Measurements from ENCODE around the gene HPS4. TPM values are rescaled to one million over a fixed set of nuclear protein-coding genes. Genes with fewer than 3 reads are reported as not detected.

Gene HPS4
- total and polyA plus RNA-seq, 10 of the 15 experiments (the other 5 are each of a cell fraction or from before 2014, with no cell fraction given) = 11.7 to 36.7 (median 30.8) TPM

DNA sequence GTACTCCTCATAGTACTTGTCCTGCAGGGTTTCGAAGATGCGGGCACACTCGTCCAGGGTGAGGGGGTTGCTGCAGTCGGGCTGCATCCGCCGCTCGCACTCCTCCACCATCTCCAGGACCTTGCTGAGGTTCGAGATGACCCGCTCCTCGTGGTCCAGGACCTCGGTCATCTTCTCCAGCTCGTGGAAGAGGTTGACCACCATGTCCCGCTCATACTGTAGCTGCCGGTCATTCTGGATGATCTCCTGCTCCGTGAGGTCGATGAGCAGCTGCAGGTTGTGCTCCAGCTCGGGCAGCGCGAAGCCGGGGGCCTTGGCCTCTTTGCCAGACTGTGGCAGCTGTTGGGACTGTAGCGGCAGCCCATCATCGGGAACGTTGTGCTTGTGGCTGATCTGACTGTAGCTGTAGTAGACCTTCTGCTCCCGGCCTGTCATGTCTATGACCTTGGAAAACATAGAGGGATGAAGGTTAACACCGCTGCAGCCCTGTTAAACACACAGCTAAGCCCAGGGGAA lies 15.7 kb upstream of the HPS4 start:
- ChIA-PET RAD21 (ENCODE audit: unreplicated experiment) (no interaction called here), SMC1A (ENCODE audit: uncharacterized antibody, unreplicated experiment) (interaction anchor here (1.1 kb wide), 1 partner anchor 34 kb away, joined by 3 read pairs; no protein-coding TSS in a partner anchor), POLR2A (interaction anchor here (0.6 kb wide), 1 partner anchor 130 kb away, joined by 3 read pairs; no protein-coding TSS in a partner anchor), CTCF (interaction anchor here (0.6 to 1.6 kb wide), 3 partner anchors 13 to 164 kb away, joined by 3 to 4 read pairs (median 3); partner anchors contain the start of genes HPS4, SRRD and TFIP11)
- Histone ChIP-seq H3K27me3 (replicated peaks in 1 of 2; ENCODE audit: control insufficient read depth in 2 of 2, insufficient read depth in 2 of 2, low read length in 1 of 2) (no peaks in the 10 kb centered on the region), H3K4me3 (no peak overlapping the region), H3K79me2 (ENCODE audit: control insufficient read depth, insufficient read depth, low read length) (no peaks in the 10 kb centered on the region), H3K27ac (ENCODE audit: control insufficient read depth, insufficient read depth) (no peak overlapping the region), H3K4me2 (ENCODE audit: control insufficient read depth, insufficient read depth) (no peak overlapping the region), H2AFZ (ENCODE audit: control insufficient read depth, low read depth, low read length) (no peak overlapping the region), H3K4me1 (ENCODE audit: control insufficient read depth, insufficient read depth, low read length) (peaks cover 6% of the 10 kb centered on the region), H3K36me3 (ENCODE audit: control insufficient read depth in 2 of 2, insufficient read depth in 2 of 2, low read length in 1 of 2) (peaks cover 32 to 46% of the 10 kb centered on the region in 2 experiments), H3K9me3 (replicated peaks; ENCODE audit: control insufficient read depth, insufficient read depth, low read length) (no peaks in the 10 kb centered on the region), H4K20me1 (ENCODE audit: control insufficient read depth, insufficient read depth) (no peaks in the 10 kb centered on the region), H3K9ac (ENCODE audit: control insufficient read depth, insufficient read depth, low read length) (no peak overlapping the region)
- ATAC-seq = no peak
- FAIRE-seq = no peak
- TF ChIP-seq NR2F1 (conservative IDR thresholded peaks at IDR 0.05) (no peak), KAT2A (conservative IDR thresholded peaks at IDR 0.05; ENCODE audit: control insufficient read depth, low read depth, low read length) (no peak), ESRRA (IDR thresholded peaks at IDR 0.05; ENCODE audit: low read length) (no peak), RCOR1 (conservative IDR thresholded peaks at IDR 0.05; ENCODE audit: low read depth, low read length) (no peak), RFX5 (IDR thresholded peaks at IDR 0.05; ENCODE audit: low read depth, low read length) (no peak), POLR2A (IDR thresholded peaks at IDR 0.05; ENCODE audit: low read depth, low read length) (0 out of 2 replicates have a peak, but pooled peaks have one; percentile 46), JUNB (IDR thresholded peaks at IDR 0.05) (no peak), HDGF (IDR thresholded peaks at IDR 0.05) (no peak)
- 93% methylated on average over 25 of the region's 25 CpGs for WGBS (ENCODE audit: insufficient coverage, insufficient replicate concordance, low lambda C conversion rate, missing lambda C conversion rate)
- no peak for DNase-seq (ENCODE audit: low read depth, low spot score)
- BruUV-seq (replicated peaks) = no TSS peak
- intact Hi-C loops (cut with micrococcal nuclease; ENCODE audit: unreplicated experiment) (no loop called here), in situ Hi-C loops (cut with MboI) (no loop called here)

DNA sequence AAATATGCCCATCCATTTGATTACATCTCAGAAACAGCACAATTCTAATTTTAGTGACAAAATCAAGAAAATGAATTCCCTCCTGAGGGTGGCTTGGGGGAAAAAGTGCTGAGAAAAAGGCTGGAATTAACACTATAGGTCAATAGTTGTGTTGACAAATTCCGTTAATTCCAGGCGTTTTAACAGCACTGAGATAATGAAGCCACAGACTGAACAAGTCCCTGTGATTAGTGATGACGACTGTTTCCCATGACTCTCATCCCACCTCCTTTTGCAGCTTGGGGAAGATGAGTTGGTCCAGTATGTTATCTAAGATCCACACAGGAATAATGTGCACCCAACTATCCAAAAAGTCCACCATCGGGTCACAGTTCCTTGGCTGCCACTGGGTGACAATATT lies 12.9 kb upstream of the HPS4 start:
- no peak overlapping the region for H2AFZ ChIP-seq (ENCODE audit: control insufficient read depth, low read depth, low read length)
- intact Hi-C loops (cut with micrococcal nuclease; ENCODE audit: unreplicated experiment) (no loop called here), in situ Hi-C loops (cut with MboI) (no loop called here)
- no peaks in the 10 kb centered on the region for H3K79me2 ChIP-seq (ENCODE audit: control insufficient read depth, insufficient read depth, low read length)
- H3K27ac ChIP-seq (ENCODE audit: control insufficient read depth, insufficient read depth) = no peak overlapping the region
- ChIA-PET RAD21 (ENCODE audit: unreplicated experiment) (no interaction called here), SMC1A (ENCODE audit: uncharacterized antibody, unreplicated experiment) (no interaction called here), POLR2A (interaction anchor here (0.6 kb wide), 1 partner anchor 53 kb away, joined by 3 read pairs; no protein-coding TSS in a partner anchor), CTCF (interaction anchor here (1.6 kb wide), 1 partner anchor 10 kb away, joined by 5 read pairs; no protein-coding TSS in a partner anchor)
- no peaks in the 10 kb centered on the region for H3K4me1 ChIP-seq (ENCODE audit: control insufficient read depth, insufficient read depth, low read length)
- ATAC-seq (no peak), DNase-seq (ENCODE audit: low read depth, low spot score) (no peak), FAIRE-seq (no peak)
- no peaks in the 10 kb centered on the region for H3K9me3 ChIP-seq (replicated peaks; ENCODE audit: control insufficient read depth, insufficient read depth, low read length)
- H3K36me3 ChIP-seq (ENCODE audit: control insufficient read depth in 2 of 2, insufficient read depth in 2 of 2, low read length in 1 of 2) = peaks cover 38 to 53% of the 10 kb centered on the region in 2 experiments
- 90% methylated on average over 4 of the region's 4 CpGs for WGBS (ENCODE audit: insufficient coverage, insufficient replicate concordance, low lambda C conversion rate, missing lambda C conversion rate)
- H3K4me2 ChIP-seq (ENCODE audit: control insufficient read depth, insufficient read depth) = no peak overlapping the region
- BruUV-seq (replicated peaks) = no TSS peak
- H3K27me3 ChIP-seq (replicated peaks in 1 of 2; ENCODE audit: control insufficient read depth in 2 of 2, insufficient read depth in 2 of 2, low read length in 1 of 2) = no peaks in the 10 kb centered on the region
- no peaks in the 10 kb centered on the region for H4K20me1 ChIP-seq (ENCODE audit: control insufficient read depth, insufficient read depth)
- H3K9ac ChIP-seq (ENCODE audit: control insufficient read depth, insufficient read depth, low read length) = no peak overlapping the region
- H3K4me3 ChIP-seq = no peak overlapping the region
- TF ChIP-seq, protein P1, sequence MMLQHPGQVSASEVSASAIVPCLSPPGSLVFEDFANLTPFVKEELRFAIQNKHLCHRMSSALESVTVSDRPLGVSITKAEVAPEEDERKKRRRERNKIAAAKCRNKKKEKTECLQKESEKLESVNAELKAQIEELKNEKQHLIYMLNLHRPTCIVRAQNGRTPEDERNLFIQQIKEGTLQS (IDR thresholded peaks at IDR 0.05; ENCODE audit: borderline replicate concordance, extremely low read depth, low read depth, low read length) = no peak
- TF ChIP-seq, protein P2, sequence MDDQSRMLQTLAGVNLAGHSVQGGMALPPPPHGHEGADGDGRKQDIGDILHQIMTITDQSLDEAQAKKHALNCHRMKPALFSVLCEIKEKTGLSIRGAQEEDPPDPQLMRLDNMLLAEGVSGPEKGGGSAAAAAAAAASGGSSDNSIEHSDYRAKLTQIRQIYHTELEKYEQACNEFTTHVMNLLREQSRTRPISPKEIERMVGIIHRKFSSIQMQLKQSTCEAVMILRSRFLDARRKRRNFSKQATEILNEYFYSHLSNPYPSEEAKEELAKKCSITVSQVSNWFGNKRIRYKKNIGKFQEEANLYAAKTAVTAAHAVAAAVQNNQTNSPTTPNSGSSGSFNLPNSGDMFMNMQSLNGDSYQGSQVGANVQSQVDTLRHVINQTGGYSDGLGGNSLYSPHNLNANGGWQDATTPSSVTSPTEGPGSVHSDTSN (IDR thresholded peaks at IDR 0.05; ENCODE audit: insufficient replicate concordance, low read depth, low read length) = no peak
- no peak for TF ChIP-seq TCF12 (IDR thresholded peaks at IDR 0.05; ENCODE audit: low read depth, low read length)
- TF ChIP-seq STAT3 (IDR thresholded peaks at IDR 0.05; ENCODE audit: low read depth, low read length) = no peak
- TF ChIP-seq BMI1 (IDR thresholded peaks at IDR 0.05; ENCODE audit: borderline replicate concordance) = no peak

Measured in GM12878 (cell line).